Spleen (tissue), 11 donors: ENCODE measurements around the gene RAMP2. TPM values are rescaled to one million over a fixed set of nuclear protein-coding genes. Genes with fewer than 3 reads are reported as not detected.

ENCODE experiments used
- DNase-seq: peaks from one replicate; pipeline ENCODE4 v3.0.0-alpha.2; 2020
- H3K27ac ChIP-seq, 8 donors: fragments of 200-600 bp; sonication (generic) in 7 of 8; 1 replicate in 4 of 8; 2 replicates in 4 of 8; pipeline versions ENCODE4 v1.5.0 to v1.8.0; 2016 to 2021; ENCODE audit warnings: inconsistent platforms in 4 of 8, mild to moderate bottlenecking in 4 of 8, moderate library complexity in 1 of 8
- H3K27me3 ChIP-seq, 7 donors: fragments of 200-600 bp; sonication (generic) in 6 of 7; replicated peaks in 1 of 7; 1 replicate in 4 of 7; 2 replicates in 3 of 7; pipeline versions ENCODE4 v1.5.0 to v1.8.0; 2016 to 2021; ENCODE audit warnings: inconsistent platforms in 3 of 7, mild to moderate bottlenecking in 1 of 7
- H3K36me3 ChIP-seq, 6 donors: fragments of 200-600 bp; sonication (generic) in 5 of 6; 1 replicate in 4 of 6; 2 replicates in 2 of 6; pipeline versions ENCODE4 v1.5.0 to v1.8.0; 2016 to 2021; ENCODE audit warnings: inconsistent platforms in 2 of 6
- H3K4me1 ChIP-seq, 6 donors: fragments of 200-600 bp; sonication (generic) in 5 of 6; 1 replicate in 3 of 6; 2 replicates in 3 of 6; pipeline versions ENCODE4 v1.5.0 to v1.8.0; 2016 to 2021; ENCODE audit warnings: inconsistent platforms in 3 of 6
- H3K4me3 ChIP-seq, 8 donors: fragments of 200-600 bp; sonication (generic) in 7 of 8; 1 replicate in 4 of 8; 2 replicates in 4 of 8; pipeline versions ENCODE4 v1.5.0 to v1.8.0; 2016 to 2021; ENCODE audit warnings: inconsistent platforms in 4 of 8, mild to moderate bottlenecking in 4 of 8, moderate library complexity in 2 of 8
- H3K9me3 ChIP-seq, 8 donors: fragments of 200-600 bp; sonication (generic) in 7 of 8; 1 replicate in 4 of 8; 2 replicates in 4 of 8; pipeline versions ENCODE4 v1.5.0 to v1.8.0; 2016 to 2021; ENCODE audit warnings: inconsistent platforms in 4 of 8
- CTCF ChIP-seq, 11 experiments: fragments of 200-600 bp in 7 of 11; fragments of 450-650 bp in 4 of 11; sonication (generic) in 4 of 11; IDR thresholded peaks in 8 of 11; conservative IDR thresholded peaks in 3 of 11; 1 replicate in 7 of 11; 2 replicates in 4 of 11; pipeline versions ENCODE4 v1.4.0 to v1.8.0; 2016 to 2021; ENCODE audit warnings: antibody characterized with exemption in 11 of 11, inconsistent platforms in 4 of 11, mild to moderate bottlenecking in 1 of 11
- POLR2A ChIP-seq, 3 donors: fragments of 450-650 bp; IDR thresholded peaks; one replicate each; pipeline ENCODE4 v1.5.1; 2017; ENCODE audit warnings: antibody characterized with exemption in 3 of 3, mild to moderate bottlenecking in 1 of 3
- POLR2AphosphoS5 ChIP-seq, 3 donors: sonication (generic); formaldehyde crosslinking; IDR thresholded peaks; one replicate each; pipeline ENCODE4 v1.5.1; 2017; ENCODE audit warnings: antibody characterized with exemption in 3 of 3
- WGBS, 5 donors: extraction: QIAGEN DNeasy Blood & Tissue Kit in 3 of 5; methylation state at CpG; one replicate each; pipeline versions ENCODE4 v1.1.5 to v1.1.7; 2013 to 2018; 5-methylcytosine and 5-hydroxymethylcytosine counted together
- intact Hi-C: fragments of 100-400 bp; cut with DNase I; formaldehyde crosslinking; loops from one replicate; pipeline ENCODE4 v1.15.0; 2023; ENCODE audit warnings: low total_unique reads
- polyA plus RNA-seq, 3 donors: library from polyadenylated mRNA; stranded (reverse); fragments of 200-250 nt; gene quantifications; one replicate each; pipeline ENCODE4 v1.2.1, GENCODE V29; 2013
- total RNA-seq, 7 donors: library from RNA; depleted of rRNA in 3 of 7; stranded (reverse); fragments of >200 nt in 3 of 7; fragmentation: NEBNext Ultra II Directional in 4 of 7; extraction: Animal tissue kit (Norgen Biotek cat#: 25700) in 4 of 7; gene quantifications; one replicate each; pipeline versions ENCODE4 v1.1.0 to v1.2.1, GENCODE V29; 2016 to 2021
- donor health status: healthy with polysubstance abuse.
- donor health status: DM: no; HTN: no; CAD: no; lungs with moderate emphysema.
- donor health status: DM: no; HTN: no; CAD: no.
- donor health status: Bipolar disorder and iron deficiency.
- donor health status: healthy.
- donor health status: DM: no; HTN: no; CAD: no.
- donor health status: DM: yes; HTN: yes; CAD: no.

The RAMP2 gene
- total and polyA plus RNA-seq, 10 donors: 9.7 to 51.7 (median 28.1) TPM

- Histone ChIP-seq H3K4me3 (peak within 1 kb of the TSS in 5 of 8 donors; percentile 2 to 57 (median 24)), H3K27ac (no peak within 1 kb of the TSS), H3K9me3 (no peaks in the 10 kb centered on the region), H3K36me3 (peaks cover 3 to 52% (median 47%) of the 10 kb centered on the region in 6 donors), H3K27me3 (peaks cover 0 to 56% (median 49%) of the 10 kb centered on the region in 7 donors), H3K4me1 (peaks cover 8 to 62% (median 39%) of the 10 kb centered on the region in 6 donors)
- intact Hi-C loops: no loop called here
- no peak for TF ChIP-seq CTCF (IDR thresholded peaks at IDR 0.05 in 8 of 11, conservative IDR thresholded peaks at IDR 0.05 in 3 of 11)
- TF ChIP-seq POLR2AphosphoS5 (IDR thresholded peaks at IDR 0.05): peak in 1 of 3 donors; percentile 18
- TF ChIP-seq POLR2A (IDR thresholded peaks at IDR 0.05): no peak
- DNase-seq: peak; percentile 65
- 11 to 25% (median 17%) methylated on average over 33 to 65 of the region's 65 CpGs for WGBS, 5 donors
Measured at GRCh38 chr17:42779936-42780850, 19.2 kb downstream of the RAMP2 start, which contains the start of gene WNK4. TSS of gene WNK4 (plus strand) at chr17:42780610. CDS start at chr17:42780699, 89 bp downstream.

GRCh38 chr17:42780851-42781638 is 20.0 kb downstream of the RAMP2 start:
- intact Hi-C loops: no loop called here
- TF ChIP-seq POLR2A (IDR thresholded peaks at IDR 0.05) (no peak), POLR2AphosphoS5 (IDR thresholded peaks at IDR 0.05) (peak in 2 of 3 donors; percentile 21 to 72)
- WGBS, 5 donors: 7 to 12% (median 8%) methylated on average over 34 to 39 of the region's 39 CpGs
- H3K9me3 ChIP-seq: no peaks in the 10 kb centered on the region
- peaks cover 0 to 64% (median 55%) of the 10 kb centered on the region in 7 donors for H3K27me3 ChIP-seq
- H3K27ac ChIP-seq: no peak overlapping the region
- DNase-seq: peak; percentile 69
- H3K4me3 ChIP-seq: peak overlapping the region in 5 of 8 donors; percentile 2 to 57 (median 24)
- H3K4me1 ChIP-seq: peaks cover 8 to 61% (median 37%) of the 10 kb centered on the region in 6 donors
- H3K36me3 ChIP-seq: peaks cover 3 to 43% (median 38%) of the 10 kb centered on the region in 6 donors

GRCh38 chr17:42781639-42782165 is 20.7 kb downstream of the RAMP2 start:
- peak; percentile 38 for DNase-seq
- no peaks in the 10 kb centered on the region for H3K9me3 ChIP-seq
- H3K4me1 ChIP-seq: peaks cover 8 to 61% (median 37%) of the 10 kb centered on the region in 6 donors
- TF ChIP-seq POLR2AphosphoS5 (IDR thresholded peaks at IDR 0.05) (peak in 1 of 3 donors; percentile 14), POLR2A (IDR thresholded peaks at IDR 0.05) (no peak), CTCF (IDR thresholded peaks at IDR 0.05 in 8 of 11, conservative IDR thresholded peaks at IDR 0.05 in 3 of 11) (no peak)
- 45 to 93% (median 65%) methylated on average over 3 to 10 of the region's 10 CpGs for WGBS, 5 donors
- intact Hi-C loops: no loop called here
- peaks cover 3 to 37% (median 31%) of the 10 kb centered on the region in 6 donors for H3K36me3 ChIP-seq
- H3K27ac ChIP-seq: no peak overlapping the region
- H3K4me3 ChIP-seq: no peak overlapping the region
- H3K27me3 ChIP-seq: peaks cover 0 to 71% (median 55%) of the 10 kb centered on the region in 7 donors
